GM15510 (cell line): ENCODE results near the gene LCORL.

Experiments
- POLR2A ChIP-seq: IDR thresholded peaks from 3 replicates; pipeline ENCODE4 v1.6.1; 2011; ENCODE audit warnings: borderline replicate concordance; ENCODE audit not compliant: insufficient read length; ENCODE audit errors: extremely low read depth

The LCORL gene

DNA sequence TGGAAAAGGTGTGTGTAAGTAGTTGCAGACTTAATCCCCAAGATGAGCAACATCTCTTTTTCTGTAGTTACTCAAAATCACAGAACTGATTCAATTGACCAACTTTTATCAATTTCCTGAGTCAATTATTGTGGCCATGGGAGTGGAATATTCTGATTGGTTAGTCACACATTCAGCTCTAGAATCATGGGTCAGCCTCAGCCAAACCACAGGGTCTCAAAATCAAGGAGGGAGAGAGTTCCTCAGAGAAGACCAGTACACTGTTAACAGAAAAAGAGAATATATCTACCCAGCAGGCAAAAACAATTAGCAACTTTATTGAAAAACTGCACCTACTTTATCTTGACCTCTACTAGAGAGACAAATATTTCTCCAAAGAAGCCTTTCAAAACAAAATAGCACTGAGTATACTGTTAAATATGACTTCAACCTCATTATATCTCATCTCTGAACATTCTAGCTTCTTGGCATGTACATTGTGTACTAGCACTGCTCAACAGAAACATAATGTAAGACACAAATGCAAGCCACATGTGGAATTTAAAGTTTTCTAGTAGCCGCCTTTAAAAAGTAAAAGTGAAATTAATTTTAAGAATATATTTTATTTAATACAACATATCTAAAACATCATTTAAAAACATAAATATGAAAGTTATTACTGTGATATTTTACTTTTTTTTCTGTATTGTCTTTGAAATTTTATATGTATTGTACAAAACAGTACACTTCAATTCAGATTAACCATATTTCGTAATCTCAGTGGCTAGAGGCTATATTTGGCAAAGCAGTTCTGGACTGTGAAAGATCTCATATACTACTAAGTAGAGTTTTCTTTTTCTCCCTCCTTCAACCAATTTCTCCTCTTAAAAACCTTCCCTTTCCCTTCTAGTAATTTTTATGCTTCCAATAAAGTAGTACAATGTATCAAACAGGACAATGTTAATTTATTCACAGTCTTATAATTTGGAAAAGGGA is 11.8 kb upstream of the LCORL start:
- no peak for TF ChIP-seq POLR2A

DNA sequence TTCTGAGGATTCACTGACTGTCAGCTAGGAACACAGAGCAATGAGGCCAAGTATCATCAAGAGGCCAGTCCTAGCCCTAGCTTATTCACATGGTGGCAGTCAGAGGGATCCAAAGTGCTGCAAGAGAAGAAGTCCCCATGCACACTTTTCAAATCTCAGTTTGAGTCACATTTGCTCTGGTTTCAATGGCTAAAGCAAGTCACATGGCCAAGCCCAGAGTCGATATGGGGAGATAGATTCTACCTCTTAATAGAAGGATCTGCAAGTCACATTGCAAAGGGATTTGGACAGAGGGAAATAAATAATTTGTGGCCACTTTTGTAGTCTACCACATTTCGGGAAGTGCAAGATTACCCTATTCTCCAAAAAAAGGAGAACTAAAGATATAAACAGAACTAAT is 3.7 kb upstream of the LCORL start:
- no peak for TF ChIP-seq POLR2A

DNA sequence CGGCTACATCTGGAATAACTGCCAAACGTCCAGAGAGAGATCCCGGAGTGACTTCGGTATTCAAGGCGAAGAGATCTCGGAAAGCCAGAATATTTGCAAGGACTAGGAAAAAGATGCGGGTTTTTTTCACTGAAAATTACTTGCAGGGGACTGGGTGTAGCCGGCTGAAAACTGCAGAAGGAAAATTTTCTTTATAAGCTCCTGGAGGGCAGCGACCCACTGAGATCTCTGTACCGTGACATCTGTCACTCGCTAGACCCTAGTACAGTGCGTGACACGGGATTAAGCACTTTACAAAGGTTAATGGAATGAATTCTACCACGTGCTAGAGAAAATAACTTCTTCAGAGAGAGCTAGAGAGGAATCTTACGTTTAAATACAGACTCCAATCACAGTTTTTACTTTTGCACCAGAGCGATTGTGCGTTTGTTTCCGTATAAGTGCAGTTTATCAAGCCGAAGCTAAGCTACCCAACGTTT is 1.1 kb upstream of the LCORL start:
- no peak for TF ChIP-seq POLR2A

DNA sequence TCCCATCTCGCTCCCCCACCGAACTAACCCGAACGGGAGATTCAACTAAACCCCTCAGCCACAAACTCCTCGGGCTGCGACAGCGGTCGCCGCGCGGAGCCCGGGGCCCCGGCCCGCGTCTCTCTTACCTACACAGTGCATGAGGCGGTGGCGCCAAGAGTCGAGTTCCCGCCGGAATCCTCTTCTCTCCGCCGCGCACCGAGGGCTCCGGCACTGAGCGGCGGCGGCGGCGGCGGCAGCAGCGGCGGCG is 160 bp downstream of the LCORL start:
- peak; percentile 73 for TF ChIP-seq POLR2A

DNA sequence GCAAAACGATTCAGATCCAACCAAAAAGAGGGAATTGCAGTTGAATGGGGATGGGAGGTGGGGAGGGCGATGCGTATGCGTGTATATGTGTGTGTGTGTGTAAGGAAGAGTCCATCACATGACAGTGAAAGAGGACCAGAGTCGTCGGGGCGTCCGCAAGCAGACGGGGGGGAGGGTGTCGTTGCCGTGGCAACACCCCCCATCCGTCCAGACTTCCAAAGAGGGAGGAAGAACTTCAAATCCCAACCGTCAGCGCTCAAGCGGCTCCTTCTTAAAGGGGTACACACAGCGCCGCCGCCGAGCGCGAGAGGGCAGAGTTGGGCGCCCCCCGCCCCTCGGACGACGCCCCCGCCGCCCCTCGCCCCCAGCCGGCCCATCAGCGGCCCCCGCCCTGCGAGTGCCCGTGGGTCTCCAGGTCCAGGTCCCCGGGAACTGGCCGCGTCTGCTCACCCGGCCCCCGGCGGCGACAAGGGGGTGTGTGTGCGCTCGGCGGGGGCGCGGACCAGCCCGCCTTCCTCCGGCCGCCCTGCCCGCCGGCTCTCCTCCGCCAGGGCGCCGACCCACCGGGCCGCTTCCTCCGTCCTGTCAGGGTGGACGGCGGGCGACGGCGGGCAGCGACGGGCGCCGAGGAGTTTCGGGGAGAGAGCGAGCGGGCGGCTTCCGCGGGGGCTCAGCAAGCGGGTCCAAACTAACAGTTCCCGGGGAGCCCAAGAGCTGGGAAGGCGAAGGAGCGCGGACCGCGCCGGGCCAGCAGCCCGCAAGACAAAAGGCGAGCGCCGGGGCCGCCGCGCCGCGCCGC is 685 bp downstream of the LCORL start:
- TF ChIP-seq POLR2A, result no peak

DNA sequence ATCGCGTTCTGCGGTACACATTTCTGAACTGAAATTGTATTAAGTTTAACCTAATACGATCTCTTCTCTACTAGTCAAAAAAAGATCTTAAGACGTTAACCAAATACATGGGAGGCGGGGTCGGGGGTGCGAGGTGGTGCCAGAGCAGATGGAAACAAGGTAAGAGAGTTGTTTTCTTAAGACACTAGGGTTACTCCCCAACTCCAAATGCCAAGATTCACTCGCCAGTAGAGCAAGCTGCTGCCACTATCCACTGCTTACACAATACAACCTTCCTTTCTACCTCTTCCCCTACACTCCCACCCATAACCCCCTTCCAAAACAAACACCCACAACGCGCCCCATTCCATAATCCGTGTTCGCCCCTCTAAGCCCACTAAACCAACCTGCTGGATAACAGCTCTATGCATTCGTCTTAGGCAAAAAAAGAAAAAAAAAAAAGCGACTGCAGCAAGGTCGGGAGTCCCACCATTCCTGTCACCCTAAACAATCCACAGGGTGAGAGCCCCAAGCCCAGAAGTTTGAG is 1.3 kb downstream of the LCORL start:
- no peak for TF ChIP-seq POLR2A

DNA sequence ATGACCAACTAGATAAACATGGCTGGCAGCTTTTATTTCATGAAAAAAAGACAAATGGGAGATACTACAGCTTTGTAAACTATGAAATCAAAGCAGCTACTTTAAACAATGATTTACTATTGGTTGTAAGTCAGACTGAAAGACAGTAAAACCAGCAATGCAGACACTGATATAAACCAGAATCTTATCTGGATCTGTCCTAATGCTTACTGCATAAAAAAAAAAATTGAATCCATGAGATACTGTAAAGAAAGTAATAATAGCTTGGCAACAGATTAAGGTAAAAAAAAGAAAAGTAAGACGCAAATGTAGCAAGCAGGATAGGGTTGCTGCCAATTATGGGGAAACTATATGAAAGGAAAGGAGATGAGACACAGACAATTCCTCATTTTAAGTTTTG is 7.3 kb downstream of the LCORL start:
- TF ChIP-seq POLR2A, result no peak

DNA sequence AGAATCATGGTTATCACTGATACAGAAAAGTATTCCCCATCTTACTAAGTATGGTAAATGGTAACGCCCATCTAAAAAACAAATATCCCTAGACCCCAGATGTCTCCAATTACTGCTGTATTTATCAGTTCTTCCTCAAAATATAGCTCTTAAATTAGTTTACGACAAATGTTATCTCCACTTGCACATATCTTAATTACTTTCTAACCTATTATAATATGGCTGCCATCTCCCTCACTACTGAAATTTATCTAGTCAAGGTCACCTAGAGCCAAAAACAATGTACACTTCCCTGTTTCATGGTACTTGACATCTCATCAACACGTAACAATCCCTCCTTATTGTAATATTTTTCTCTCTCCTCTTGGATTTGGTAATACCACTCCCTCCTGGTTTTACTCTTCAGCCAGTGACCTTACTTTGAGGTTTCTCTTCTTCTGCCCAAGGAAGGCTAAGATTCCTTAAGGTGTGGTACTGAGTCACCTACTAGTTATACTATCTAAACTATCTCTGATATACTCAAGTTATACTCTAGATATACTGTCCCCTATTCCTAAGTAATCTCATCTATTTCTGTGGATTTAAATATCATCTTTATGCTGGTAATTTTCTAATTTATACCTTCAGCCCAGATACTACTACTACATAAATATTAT is 8.6 kb downstream of the LCORL start:
- no peak for TF ChIP-seq POLR2A

DNA sequence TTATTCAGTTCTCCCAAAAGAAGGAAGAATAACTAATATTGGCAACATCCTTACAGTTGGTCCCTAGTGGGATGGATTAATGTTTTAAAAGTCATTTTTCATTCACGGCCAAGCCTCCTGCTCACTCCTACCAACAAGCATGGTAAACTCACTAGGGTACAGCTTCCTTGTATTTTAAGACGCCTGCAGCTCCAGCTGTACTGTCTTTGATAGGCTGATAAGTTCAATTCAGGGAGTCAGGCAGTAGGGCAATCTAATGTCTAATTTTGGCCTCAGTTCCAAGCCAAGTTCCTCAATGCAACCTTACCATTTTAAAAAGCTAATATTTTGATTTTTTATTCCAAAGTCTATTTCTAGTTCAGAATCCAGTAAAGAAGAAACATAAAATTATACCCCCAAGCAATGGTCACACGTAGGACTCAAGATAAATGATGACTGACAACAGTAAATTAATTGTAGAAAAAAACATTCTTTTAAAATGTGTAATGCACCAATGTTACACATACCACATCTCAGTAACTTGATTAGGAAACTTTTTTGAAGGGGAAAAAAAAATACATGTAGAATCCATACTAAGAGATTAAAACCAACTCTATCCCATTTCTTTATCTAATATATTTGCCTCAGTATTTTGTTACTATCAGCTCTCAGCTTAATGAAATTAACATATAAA is 9.3 kb downstream of the LCORL start:
- no peak for TF ChIP-seq POLR2A

DNA sequence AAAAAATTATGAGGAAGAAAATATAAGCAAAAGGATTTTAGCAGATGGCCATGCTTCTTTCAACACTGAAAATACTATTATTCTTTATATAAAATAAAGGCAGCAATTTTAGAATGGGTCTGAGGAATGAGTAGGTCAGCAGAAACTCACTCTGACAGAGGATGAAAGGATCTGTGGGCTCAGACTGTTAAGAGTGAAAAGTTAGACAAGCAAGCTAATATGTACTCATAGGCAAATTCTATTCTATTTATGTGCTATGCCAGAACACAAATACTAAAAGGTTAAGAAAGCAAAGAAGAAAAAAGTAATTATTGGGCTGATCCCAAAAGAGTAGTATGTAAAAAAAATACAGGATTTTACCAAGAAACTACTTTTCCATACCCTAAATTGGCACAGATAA is 13.9 kb downstream of the LCORL start:
- no peak for TF ChIP-seq POLR2A

DNA sequence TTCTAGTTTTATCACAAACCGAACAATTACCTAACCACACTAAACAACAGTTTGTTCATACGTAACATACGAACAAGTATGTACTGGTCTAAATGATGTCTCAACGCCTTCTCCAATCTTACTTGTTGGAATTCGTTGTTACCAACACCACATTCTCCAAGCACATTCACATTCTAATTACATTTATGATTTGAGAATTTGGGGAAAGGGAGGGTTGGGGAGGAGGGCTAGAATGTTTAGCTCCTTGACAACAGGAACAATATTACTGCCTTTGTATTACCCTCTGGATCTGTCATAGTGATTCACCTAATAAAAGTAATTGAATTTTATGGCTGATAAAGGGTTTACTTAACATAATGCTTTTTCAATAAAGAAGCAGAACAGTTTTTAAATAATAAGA is 24.4 kb downstream of the LCORL start:
- no peak for TF ChIP-seq POLR2A

DNA sequence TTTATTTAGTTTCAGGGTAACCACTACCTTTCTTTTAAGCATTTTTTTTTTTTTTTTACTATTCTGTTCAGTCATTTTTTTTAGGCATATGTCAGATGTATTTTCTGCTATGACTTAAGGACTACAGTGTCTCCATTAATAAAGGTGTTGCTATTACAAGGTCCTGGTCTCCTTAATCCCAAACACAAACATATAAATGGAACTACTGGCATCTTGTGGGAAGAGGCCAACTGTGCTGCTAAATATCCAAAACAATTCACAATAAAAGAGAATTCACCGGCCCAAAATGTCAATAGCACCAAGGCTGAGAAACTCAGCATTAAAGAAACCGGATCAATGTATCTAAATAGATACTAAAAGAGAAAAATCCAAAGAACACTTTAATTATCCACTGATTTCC is 26.4 kb downstream of the LCORL start:
- TF ChIP-seq POLR2A, result no peak

DNA sequence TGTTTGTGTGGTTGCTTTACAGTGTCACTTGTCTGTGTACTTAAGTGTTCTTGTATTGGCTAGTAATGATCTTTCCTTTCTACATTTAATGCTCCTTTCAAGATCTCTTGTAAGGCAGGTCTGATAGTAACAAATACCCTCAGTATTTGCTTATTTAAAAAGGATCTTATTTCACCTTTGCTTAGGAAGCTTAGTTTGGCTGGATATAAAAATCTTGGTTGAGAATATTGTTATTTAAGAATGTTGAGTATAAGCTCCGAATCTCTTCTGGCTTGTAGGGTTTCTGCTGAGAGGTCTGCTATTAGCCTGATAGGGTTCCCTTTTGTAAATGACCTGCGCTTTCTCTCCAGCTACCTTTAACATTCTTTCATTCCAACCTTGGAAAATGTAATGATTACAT is 35.7 kb downstream of the LCORL start:
- TF ChIP-seq POLR2A, result no peak

DNA sequence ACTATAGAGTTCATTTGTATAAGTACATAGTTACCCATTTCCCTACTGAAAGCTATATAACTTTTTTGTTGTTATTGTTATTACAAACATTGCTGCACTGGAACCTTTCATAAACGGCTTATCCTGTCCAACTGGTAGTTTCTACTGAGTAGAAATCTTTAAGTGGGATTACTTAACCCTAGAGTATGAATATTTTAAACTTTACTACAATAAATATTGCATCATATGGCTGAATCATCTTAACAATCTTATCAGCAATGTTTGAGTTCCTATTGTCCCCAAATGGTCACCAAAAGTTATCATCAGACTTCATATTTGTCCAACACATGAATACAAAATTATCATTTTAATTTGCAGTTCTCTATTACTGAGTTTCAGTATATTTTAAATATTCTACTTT is 40.5 kb downstream of the LCORL start:
- TF ChIP-seq POLR2A, result no peak
